Caki2 (cell line): Measurements from ENCODE around the gene TRIM4. TPM values are rescaled to one million over a fixed set of nuclear protein-coding genes. Genes with fewer than 3 reads are reported as not detected.
"Not testable (repeated sequence)": the region's sequence is repeated elsewhere in the genome, so short reads cannot be mapped to it uniquely, and the experiment has no call there.

Source experiments
- DNase-seq: peaks from one replicate; pipeline ENCODE4 v3.0.0-alpha.2; 2015; ENCODE audit warnings: low read depth
- in situ Hi-C: cut with HindIII; loops from 2 replicates; pipeline ENCODE4 v1.10.0; 2016; ENCODE audit warnings: low sequenced_read_pairs, low pct_unique_long_range_greater_than_20kb, mixed read lengths
- total RNA-seq: library from RNA; depleted of rRNA; stranded (reverse); fragments of >200 nt; shearing (Covaris generic); gene quantifications from 2 replicates; pipeline ENCODE4 v1.2.3, GENCODE V29; 2014; ENCODE audit warnings: low replicate concordance

TRIM4 gene
- total RNA-seq, 1 experiment from 2014 or later = 15.5 TPM

DNA sequence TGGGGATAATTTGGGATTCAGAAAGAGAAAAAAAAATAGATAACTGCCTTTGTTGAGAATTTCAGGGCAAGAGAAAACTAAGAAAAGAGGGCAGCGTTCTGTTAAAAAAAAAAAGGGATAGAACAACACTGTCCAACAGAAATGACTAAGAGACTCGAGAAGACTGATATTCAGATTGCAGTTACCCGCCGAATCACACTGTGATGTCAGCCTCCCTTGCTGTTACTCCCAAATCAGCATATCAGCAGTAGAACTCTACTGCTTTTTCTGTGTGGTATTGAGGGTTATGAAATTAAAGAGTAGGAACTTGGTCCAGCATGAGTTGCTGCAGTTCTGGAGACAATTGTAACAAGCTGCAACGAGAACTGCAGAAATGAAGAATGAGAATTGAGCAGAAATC, 8.2 kb upstream of the TRIM4 start:
- in situ Hi-C loops = no loop called here
- DNase-seq = no peak

DNA sequence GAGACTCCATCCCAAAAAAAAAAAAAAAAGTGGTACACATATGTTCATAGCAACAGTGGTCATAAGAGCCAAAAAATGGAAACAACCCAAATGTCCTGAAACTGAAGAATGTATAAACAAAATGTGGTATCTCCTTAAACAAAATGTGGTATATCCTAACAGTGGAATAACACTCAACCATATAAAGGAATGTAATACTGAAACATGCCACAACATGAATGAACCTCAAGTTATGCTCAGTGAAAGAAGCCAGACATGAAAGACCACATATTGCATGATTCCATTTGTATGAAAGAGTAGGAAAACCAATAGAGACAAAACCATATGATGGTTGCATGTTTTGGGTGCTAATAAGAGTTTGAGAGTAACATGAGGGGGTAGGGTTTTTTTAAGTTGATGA, 7.0 kb upstream of the TRIM4 start:
- in situ Hi-C loops = no loop called here
- DNase-seq = no peak

DNA sequence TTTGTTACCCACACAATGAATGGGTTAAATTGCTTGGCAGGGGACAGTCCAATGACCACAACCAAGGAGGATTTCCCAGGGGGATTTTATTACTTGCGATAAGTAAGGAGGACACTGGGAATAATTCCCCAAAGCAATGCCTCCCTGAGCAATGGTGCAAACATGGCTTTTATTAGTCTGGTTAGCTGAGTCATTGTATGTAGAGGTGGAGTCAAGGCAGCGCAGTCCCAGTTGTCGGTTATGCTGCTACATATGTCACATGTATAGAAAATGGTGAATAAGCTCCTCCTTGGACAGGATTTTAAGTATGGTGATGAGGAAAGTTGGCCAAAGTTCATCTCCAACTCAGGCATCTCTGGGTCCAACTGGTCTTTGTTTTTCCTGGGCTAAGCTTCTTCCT, 3.9 kb upstream of the TRIM4 start:
- DNase-seq = no peak
- in situ Hi-C loops = no loop called here

DNA sequence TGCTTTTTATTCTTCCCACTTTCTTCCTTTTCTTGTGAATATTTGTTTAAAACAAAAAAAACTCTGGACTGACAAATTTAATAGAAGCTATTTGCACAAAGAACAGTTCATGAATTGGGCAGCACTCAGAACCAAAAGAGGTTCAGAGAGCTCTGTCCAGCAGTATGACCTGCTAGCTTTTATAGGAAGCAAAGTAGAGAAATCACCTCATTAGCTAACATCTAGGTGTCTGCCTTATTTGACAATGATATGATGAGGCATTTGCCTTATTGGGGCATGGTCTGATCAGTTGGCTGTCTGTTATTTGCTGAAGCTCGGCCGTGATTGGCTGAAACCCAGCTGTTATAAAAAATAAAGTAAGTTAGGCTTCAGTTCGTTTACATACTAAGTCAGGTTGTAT, 819 bp upstream of the TRIM4 start:
- in situ Hi-C loops = no loop called here
- peak; percentile 26 for DNase-seq

DNA sequence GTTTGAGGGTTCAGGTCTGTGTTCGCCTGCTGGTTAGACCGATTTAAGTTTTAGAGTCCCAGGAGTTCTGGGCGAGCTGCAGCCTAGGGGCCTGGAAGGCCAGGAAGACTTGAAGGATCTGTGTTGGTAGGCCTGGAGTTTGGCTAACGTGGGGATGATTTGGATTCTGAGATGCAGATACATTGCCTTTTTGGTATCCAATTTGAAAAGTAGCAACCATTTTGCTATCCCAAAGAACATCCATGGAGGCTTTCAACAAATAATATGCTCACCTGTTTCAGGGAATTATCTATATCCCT, 433 bp upstream of the TRIM4 start:
- in situ Hi-C loops = no loop called here
- no peak for DNase-seq

DNA sequence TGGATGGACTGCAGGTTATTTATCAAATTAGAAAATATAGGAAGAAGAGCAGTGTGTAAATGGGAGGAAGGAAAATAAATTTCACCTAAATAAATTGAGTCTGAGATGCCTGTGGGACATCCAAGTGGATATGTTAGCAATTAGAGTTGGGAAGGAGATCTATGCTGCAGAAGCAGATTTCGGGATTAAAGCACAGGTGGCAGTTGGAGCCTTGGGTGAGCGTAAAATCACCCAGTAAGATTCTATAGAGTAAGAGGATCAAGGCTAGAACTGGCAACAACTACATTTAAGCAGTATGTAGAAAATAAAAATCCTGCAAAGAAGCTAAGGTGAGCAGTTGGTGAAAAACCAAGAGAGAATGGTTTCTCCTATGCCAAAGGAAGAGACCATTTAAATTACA, 8.4 kb downstream of the TRIM4 start:
- in situ Hi-C loops = no loop called here
- no peak for DNase-seq

DNA sequence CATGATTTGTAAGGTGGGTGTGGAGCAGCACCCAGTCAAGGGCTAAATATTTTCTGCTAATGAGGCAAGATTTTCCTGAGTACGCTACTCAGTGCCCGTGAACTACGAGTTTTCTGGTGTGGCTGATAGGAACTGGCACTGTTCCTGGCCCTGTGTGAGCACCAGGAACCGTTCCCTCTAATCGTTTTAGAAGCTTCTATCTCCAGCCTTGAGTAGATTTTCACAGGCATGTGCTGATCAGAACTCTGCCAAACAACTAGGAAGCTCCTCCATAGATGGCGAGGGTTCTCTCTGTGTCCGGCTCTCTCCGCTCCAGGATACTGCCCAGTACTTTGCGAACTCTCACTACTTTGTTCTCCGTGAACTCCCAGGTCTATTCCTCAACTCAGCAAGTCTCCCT, 17.7 kb downstream of the TRIM4 start:
- in situ Hi-C loops = no loop called here
- no peak for DNase-seq

DNA sequence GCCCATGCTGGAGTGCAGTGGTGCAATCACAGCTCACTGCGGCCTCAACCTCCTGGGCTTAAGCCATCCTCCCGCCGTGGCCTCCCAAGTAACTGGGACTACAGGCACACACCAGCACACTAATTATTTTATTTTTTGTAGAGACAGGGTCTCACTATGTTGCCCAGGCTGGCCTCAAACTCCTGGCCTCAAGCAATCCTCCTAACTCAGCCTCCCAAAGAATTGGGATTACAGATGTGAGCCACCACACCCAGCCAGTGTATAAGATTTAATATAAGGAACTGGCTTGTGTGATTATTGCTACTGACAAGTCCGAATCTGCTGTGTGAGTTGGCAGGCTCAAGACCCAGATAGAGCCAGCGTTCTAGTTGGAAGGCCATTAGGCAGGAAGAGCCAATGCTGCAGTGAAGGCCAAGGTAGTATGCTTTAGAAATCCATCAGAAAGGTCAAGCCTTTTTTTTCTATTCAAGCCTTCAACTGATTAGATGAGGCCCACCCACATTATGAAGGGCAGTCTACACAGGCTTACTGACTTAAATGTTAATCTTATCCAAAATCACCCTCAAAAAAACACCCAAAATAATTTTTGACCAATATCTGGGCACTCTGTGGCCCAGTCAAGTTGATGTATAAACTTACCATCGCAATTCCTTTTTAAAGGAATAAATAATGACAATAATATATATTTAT, 19.4 kb downstream of the TRIM4 start:
- in situ Hi-C loops = no loop called here
- DNase-seq = no peak

DNA sequence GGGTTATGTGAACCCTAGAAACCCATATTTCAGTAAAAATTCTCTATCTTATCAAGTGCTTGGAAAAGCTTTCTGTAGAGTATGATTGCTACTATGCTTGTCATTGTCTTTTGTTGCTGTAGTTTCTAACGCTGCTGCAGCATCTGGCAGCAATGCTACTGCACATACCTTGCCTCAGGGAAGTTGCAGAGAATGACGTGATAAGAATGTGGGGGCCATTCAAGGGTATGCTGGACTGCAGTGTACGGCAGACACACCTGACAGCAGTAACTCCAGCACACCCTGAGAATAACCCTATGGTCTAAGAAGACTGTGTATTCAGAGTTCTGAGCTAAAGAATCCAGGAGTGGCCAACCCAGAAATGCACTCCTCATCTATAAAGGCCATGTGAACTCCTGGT, 20.5 kb downstream of the TRIM4 start:
- in situ Hi-C loops = no loop called here
- DNase-seq = no peak

DNA sequence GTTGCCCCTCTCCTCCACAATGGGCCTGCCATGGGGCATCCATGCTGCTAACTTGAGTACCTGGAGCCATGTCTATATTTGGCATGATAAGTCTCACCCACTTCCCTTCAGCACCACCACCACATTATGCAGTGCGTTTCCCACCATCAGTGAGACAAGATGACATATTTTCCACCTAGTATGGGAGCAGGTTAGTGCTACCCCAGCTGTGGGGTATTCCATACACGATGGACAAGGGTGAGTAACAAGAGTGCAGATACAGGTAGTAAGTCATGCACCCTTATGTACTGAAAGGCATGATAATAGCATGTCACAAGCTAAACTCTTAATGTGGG, 21.3 kb downstream of the TRIM4 start:
- DNase-seq = no peak
- in situ Hi-C loops = no loop called here

DNA sequence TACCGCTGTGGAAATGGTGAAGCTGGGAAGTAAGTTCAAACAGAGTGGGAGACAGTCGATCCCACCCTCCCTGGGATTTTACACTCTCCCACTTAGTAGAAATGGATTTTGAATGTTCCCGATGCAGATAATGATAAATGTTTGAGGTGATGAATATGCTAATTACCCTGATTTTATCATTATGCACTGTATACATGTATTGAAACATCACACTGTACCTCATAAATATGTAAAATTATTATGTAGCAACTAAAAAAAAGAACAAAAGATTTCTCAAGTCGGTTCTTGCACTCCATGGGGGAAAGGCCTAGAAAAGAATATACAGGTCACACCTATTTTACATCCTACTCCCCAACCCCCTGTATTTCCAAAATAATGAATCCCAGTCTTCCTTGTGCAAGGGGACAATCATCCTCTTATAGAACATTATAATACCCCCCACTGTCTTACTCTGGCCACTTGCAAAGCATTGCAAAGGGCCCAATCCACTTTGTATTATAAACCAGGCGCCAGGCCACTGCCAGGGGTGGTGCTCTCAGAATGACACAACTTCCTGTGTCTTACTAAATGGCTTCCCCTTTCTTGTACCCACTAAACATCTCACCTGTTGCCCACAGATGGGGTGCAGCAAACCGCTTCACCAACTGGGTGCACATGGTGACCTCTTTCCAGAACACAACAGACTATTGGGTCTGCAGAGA, 21.9 kb downstream of the TRIM4 start:
- DNase-seq = no peak
- in situ Hi-C loops = no loop called here

DNA sequence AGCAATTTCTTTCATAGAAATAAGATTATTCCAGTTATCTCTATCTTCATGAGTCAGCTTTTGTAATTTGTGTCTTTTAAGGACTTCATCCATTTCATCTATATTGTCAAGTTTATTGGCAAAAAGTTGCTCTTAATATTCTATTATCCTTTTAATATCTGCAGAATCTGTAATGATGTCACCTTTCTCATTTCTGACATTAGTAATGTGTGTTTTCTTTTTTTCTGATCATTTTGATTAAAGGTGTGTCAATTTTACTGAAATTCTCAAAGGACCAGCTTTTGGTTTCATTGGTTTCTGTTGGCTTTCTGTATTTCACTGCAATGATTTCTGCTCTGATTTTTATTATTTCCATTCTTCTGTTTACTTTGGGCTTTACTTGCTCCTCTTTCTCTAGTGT, 24.6 kb downstream of the TRIM4 start:
- in situ Hi-C loops = no loop called here
- no peak for DNase-seq

DNA sequence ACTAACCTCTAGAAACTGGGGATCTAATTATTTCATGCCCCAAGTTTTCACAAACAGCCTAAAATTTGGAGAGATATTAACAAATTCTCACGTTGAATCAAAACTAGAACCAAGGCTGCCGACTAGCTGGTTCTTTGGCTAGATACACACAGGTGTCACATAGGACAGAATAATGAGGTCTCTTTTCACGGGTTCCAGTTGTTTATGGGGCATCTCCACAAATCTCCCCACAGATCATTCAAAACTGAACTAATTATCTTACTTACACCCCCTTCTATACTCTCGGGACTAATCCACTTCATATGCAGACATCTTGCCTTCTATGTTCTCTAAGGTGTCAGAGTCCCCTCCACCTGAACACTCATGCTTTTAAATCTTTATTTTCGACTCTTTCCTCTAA, 26.1 kb downstream of the TRIM4 start:
- in situ Hi-C loops = no loop called here
- DNase-seq = no peak

DNA sequence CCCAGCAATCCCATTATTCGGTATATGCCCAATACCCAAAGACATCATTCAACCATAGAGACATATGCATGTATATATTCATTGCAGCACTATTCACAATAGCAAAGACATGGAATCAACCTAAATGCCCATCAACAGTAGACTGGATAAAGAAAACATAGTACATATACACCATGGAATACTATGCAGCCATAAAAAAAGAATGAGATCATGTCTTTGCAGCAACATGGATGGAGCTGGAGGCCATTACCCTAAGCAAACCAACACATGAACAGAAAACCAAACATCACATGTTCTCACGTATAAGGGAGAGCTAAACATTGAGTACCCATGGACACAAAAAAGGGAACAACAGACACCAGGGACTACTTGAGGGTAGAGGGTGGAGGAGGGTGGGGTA, 29.0 kb downstream of the TRIM4 start:
- in situ Hi-C loops = not testable (repeated sequence)

DNA sequence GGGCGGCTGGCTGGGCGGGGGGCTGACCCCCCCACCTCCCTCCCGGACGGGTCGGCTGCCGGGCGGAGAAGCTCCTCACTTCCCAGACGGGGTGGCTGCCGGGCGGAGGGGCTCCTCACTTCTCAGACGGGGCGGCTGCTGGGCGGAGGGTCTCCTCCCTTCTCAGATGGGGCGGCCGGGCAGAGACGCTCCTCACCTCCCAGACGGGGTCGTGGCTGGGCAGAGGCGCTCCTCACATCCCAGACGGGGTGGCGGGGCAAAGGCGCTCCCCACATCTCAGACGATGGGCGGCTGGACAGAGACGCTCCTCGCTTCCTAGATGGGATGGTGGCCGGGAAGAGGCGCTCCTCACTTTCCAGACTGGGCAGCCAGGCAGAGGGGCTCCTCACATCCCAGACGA, 31.0 kb downstream of the TRIM4 start:
- in situ Hi-C loops, DNase-seq: not testable (repeated sequence)

More for the DNA sequence above, 29.0 kb downstream of the TRIM4 start:
- DNase-seq = not testable (repeated sequence)

DNA sequence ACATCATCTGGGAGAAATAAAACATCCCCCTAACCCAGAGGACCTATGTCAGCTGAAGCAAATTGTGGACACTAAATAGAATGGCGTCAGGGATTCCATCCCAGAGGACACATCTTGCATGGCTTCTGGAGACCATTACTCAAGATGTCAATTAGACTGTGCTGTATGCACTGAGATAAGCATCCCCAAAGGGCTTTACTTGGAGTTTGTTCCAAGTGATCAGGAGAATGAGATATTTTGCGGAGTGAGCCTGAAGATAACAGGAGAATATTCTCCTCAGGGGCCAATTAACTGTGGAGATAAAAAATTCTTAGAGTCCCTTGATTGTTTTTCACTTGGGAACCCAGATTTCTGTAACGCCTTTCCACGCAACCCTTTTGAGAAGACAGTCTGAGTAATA, 38.0 kb downstream of the TRIM4 start:
- in situ Hi-C loops = no loop called here

DNA sequence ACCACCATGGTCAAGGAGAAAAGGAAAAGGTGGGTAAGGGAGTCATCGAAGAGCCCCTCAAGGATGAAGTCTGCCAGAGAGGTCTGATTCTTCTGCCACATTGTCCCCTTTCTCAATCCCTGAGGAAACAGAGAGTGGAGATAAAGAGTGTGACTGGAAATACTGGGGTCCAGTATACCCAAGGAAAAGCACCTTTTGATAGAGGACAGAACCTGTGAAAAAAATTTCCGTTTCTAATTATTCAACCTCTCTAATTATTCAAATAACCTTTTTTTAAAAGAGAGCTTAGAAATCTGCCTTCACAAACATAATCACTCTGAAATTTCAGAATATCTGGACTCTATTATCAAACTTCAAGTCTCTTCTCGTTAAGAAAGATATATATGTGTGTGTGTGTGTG, 42.4 kb downstream of the TRIM4 start, which contains the start of gene OR2AE1:
Gene OR2AE1 (minus strand): TSS at position 101 of the 400 bp plus-strand sequence. CDS start 0 bp downstream, at position 101.
- in situ Hi-C loops = no loop called here
- DNase-seq = no peak

More for the DNA sequence above, 38.0 kb downstream of the TRIM4 start:
- no peak for DNase-seq

DNA sequence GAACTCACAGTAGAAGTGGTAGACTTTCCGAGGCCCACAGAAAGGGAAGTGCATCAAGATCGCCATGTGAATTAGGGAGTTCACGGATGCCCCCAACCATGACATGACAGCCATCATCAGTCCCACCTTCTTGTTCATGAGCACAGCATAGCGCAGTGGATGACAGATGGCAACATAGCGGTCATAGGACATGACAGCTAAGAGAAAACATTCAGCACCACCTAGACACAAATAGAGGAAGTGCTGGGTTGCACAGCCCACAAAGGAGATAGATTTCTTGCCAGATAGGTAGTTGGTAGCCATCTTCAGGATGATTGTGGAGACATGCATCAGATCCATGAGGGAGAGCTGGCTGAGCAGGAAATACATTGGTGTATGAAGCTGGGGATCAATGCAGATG, 42.8 kb downstream of the TRIM4 start:
- no peak for DNase-seq

DNA sequence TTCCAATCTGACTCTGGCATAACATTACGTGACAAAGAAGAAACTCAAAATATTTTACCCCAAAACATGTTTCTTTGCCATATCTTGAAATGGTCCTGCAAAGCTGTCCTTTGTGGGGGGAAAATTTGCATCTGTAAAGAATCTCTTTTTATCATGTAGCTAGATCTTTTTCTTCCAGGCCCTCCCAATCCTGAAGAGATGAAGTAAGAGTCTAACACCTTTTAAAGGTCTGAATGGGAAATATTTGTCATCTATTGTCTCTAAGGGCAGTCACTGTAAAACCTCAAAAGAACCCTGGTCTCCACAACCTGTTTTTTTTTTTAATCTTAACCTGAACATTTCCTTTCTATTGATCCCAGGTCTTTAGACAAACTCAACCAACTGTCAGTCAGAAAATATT, 51.1 kb downstream of the TRIM4 start:
- DNase-seq = no peak
- in situ Hi-C loops = no loop called here

More for the DNA sequence above, 42.8 kb downstream of the TRIM4 start:
- in situ Hi-C loops = no loop called here

DNA sequence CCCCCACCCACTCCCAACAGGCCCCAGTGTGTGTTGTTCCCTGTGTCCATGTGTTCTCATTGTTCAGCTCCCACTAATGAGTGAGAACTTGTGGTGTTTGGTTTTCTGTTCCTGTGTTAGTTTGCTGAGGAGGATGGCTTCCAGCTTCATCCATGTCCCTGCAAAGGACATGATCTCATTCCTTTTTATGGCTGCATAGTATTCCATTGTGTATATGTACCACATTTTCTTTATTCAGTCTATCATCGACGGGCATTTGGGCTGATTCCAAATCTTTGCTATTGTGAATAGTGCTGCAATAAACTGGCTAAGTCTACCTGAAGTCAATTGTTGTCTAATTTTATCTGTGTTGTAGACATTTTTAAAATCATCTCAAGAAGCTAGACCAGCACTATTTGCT, 51.9 kb downstream of the TRIM4 start:
- DNase-seq, in situ Hi-C loops: not testable (repeated sequence)
